ENCODE data around the gene IFNL1.
"Not testable (repeated sequence)": the region's sequence is repeated elsewhere in the genome, so short reads cannot be mapped to it uniquely, and the experiment has no call there.

The IFNL1 gene

DNA sequence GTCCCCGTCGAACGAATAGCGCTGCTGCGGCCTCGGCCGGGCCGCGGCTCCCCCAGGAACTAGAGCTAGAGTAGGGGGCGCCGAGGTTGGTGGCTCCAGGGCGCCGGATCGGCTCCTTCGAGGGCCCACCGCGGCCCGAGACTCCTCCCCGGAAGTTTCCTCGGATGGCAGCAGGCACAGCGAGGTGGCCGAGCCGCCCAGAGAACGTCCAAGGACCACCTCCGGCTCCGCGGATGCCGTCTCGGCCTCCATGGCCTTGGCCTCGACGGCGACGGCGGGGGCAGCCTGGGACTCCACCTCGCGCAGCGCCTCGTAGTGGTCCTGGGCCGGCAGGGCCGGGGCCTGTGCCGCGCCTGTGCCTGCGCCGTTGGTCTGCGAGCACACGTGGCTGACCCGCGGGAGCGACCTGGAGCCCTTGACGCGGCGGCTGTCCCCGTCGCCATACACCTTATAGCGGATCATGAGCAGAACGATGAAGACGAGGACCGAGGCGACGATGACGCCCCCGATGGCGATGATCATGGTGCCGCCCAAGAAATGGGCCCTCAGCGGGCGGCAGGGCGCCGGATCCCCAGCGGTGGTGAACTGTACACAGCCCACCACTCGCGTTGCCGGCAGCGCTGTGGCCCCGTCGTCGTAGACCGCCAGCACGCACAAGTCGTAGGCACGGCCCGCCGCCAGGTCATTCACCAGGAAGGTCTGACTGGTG lies 11.8 kb downstream of the IFNL1 start:
- DNase-seq (ENCODE audit: extremely low read depth in 1 of 2, low read depth in 1 of 2), result no peak

- no peak for DNase-seq (ENCODE audit: extremely low read depth in 1 of 2, low read depth in 1 of 2)
Measured at GRCh38 chr19:39308531-39309304, 12.5 kb downstream of the IFNL1 start.

- DNase-seq (ENCODE audit: extremely low read depth in 1 of 2, low read depth in 1 of 2), result not testable (repeated sequence)
Measured at GRCh38 chr19:39309305-39309670, 13.1 kb downstream of the IFNL1 start.

- DNase-seq (ENCODE audit: extremely low read depth in 1 of 2, low read depth in 1 of 2), result no peak
Measured at GRCh38 chr19:39310558-39311311, 14.5 kb downstream of the IFNL1 start.

GRCh38 chr19:39314016-39314728 lies 18.0 kb downstream of the IFNL1 start:
- no peak for DNase-seq (ENCODE audit: extremely low read depth in 1 of 2, low read depth in 1 of 2)

DNA sequence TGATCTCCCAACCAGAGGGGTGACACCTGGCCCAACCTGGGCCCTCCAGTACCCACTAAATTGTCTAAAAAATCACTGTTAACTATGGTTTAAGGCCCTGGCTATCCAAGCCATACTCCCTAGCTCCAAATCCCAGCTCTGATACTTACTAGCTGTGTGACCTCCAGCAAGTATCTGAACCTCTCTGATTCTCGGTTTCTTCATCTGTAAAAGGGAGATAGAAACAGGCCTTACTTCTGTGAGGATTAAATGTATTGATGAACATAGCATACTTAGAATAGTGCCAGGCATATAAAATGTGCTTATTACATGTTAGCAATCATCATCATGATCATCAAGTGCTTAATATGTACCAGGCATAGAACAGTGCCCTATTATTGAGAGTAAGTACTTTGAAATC lies 19.7 kb downstream of the IFNL1 start:
- DNase-seq (ENCODE audit: extremely low read depth in 1 of 2, low read depth in 1 of 2), result no peak

DNA sequence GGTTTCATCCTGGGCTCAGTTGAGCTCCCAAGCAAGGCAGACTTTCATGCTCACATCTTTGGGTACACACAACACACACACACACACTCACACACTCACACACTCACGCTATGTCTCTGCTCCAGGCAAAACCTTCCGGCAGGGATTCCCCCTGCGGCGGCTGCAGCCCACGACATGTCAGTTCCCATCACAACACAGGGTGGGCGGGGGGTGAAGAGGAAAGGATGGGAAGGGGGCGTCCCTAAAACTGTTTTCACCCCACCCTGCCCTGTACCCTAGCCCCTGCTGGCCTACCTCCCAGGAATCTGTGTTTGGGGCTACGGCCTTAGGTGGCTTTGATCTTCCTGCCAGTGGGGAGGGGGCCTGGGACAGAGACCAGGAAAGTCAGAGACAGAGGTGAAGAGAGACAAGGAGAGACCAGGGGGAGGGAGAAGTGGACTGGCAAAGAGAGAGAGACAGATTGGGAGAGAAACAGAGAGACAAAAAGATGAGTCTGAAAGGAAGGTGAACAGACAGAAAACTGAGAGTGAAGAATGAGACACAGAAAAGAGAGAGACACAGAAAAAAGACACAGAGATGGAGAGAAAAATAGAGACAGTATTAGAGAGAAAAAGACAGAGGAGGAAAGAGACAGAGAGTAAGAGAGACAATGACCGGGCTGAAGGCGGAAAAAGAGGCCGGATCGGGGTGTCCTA lies 20.6 kb downstream of the IFNL1 start:
- no peak for DNase-seq (ENCODE audit: extremely low read depth in 1 of 2, low read depth in 1 of 2)

GRCh38 chr19:39317476-39317875 lies 21.3 kb downstream of the IFNL1 start:
- DNase-seq (ENCODE audit: extremely low read depth in 1 of 2, low read depth in 1 of 2), result no peak

- DNase-seq (ENCODE audit: extremely low read depth in 1 of 2, low read depth in 1 of 2), result no peak
Measured at GRCh38 chr19:39318071-39318470, 21.9 kb downstream of the IFNL1 start.

GRCh38 chr19:39318690-39319089 lies 22.5 kb downstream of the IFNL1 start:
- no peak for DNase-seq (ENCODE audit: extremely low read depth in 1 of 2, low read depth in 1 of 2)

DNA sequence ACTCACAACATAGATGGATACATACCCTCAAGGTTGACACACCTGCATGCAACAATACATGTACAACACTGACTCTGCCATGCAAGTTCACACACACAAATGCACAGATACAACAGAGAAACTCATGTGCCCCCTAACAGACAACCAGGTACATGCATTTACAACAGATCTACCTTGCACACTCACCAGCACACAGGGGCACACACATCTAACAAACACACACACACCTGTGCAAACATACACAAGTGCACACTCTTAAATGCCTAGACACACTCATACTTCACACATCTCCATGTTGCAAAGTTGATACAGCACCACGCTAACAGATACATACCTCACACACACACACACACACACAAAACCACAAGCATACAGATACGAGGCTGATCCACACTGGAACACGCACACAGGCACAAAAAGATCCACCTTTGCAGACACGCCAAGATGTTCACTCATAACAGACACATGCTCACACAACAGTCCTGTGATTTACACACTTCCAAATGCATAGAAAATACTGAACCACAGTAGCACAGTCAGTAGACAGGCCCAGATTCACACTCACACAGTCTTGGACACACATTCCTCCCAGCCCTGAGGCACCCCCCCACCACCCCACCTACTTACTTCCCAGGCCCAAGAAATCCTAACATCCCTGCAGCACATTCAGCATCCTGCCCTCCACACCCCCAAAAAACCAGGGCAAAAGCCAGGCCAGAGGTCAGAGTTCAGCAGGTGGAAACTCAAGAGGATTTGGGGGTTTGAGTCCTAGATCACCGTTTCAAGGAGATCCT lies 23.1 kb downstream of the IFNL1 start:
- DNase-seq (ENCODE audit: extremely low read depth in 1 of 2, low read depth in 1 of 2), result no peak

DNA sequence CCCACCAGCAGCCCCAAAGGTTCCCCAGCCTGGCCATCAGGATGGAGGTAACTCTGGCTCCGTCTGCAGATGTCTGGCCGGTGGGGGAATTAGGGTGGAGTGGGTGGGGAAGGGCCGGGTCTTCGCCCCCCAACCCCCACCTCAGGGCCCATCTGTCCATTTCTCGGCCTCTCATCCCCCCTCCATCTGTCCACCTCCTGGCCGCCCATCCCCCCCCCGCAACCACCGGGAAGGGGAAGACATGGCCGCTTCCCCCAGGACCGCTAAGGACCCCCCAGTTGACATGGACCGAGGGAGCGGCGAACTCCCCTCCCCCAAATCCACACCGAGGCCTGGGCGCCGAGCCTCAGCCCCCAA lies 23.7 kb downstream of the IFNL1 start:
- DNase-seq (ENCODE audit: extremely low read depth in 1 of 2, low read depth in 1 of 2), result no peak

DNA sequence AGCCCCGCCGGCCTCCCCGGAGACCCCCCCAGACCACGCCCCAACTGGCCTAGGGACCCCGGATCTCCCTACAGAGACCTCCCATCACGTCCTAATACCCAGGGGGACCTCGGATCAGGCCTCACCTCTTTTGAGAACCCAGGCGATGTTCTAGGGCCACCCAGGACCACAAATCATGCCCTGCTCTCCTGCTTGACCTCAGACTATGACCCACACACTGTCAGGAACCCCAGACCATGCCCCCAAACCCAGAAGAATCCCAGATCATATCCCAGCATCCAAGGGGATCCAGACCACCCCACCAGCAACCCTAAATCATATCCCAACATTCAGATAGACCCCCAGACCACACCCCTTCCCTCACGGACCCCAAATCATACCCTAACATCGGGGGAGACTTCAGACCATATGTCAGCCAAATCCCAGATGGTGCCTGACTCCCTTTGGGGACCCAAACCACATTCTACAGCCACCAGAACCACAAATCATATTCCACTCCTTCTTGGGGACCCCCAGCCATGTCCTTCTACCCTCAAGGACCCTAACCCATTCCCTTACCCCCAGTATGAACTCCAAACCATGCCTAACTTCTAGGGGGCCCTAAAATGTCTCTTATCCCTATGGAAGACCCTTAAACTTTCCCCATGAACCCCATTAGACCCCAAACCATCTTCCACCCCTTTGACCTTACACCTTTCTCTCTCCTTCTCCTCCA lies 25.1 kb downstream of the IFNL1 start:
- DNase-seq (ENCODE audit: extremely low read depth in 1 of 2, low read depth in 1 of 2), result no peak

DNA sequence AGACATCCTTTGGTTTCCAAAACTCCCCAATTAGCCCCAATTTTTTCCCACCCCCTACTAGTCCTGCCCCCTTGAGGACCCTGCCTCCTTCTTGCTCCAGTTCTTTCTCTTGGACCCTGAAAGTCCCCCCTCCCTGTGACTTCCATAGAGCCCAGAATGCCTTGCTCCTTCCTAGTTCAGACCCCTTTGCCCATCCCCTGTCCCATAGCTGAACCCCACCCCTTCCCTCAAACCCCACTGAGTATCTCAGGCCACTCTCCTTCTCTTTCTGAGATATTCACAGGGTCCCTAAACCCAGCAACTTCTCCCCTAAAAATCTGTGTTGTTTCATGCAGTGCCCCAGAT lies 25.6 kb downstream of the IFNL1 start:
- no peak for DNase-seq (ENCODE audit: extremely low read depth in 1 of 2, low read depth in 1 of 2)

- no peak for DNase-seq (ENCODE audit: extremely low read depth in 1 of 2, low read depth in 1 of 2)
Measured at GRCh38 chr19:39324242-39324842, 28.1 kb downstream of the IFNL1 start.

GRCh38 chr19:39325778-39326665 lies 29.8 kb downstream of the IFNL1 start:
- no peak for DNase-seq (ENCODE audit: extremely low read depth in 1 of 2, low read depth in 1 of 2)

DNA sequence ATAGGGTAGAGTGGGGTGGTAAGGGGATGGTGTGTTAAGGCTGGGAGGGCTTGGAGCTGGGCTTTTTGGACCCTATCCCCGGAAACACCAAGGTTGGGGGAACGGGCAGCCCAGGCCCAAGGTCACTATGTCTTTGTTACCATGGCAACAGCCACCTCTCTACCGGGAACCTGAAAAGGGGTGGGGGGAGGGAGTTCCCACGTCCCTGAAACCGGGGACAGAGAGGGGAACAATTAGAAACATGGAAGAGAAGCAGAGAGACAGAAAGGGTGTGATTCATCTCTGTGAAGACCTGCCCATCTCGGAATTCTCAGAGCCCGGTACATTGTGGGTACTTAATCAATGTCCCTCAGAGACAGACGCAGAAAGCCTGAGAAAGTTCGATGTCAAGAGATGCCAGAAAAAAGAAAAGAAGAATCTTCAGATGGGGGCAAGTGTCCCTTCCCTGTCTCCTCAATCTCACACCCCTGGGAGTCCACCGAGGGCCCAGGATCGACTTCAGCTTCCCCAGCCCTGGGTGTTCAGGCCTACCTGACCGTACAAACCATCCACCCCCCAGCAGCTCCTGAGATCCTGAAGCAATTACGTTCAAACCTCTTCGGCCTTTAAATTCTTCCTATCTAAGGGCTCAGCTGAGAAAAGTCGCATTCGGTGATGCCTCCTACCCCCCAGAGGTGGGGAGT lies 31.3 kb downstream of the IFNL1 start:
- no peak for DNase-seq (ENCODE audit: extremely low read depth in 1 of 2, low read depth in 1 of 2)

All from stimulated activated CD8-positive, alpha-beta memory T cell treated with anti-CD3 and anti-CD28 coated beads, Interleukin-7, amount 100 ng/mL, for 48 hours (primary cell).